Measurements from ENCODE around the gene NKX6-2. TPM values are rescaled to one million over a fixed set of nuclear protein-coding genes. Genes with fewer than 3 reads are reported as not detected.
"Not testable (repeated sequence)": the region's sequence is repeated elsewhere in the genome, so short reads cannot be mapped to it uniquely, and the experiment has no call there.

Gene NKX6-2
- total RNA-seq, 1 experiment from 2014 or later = not detected

DNA sequence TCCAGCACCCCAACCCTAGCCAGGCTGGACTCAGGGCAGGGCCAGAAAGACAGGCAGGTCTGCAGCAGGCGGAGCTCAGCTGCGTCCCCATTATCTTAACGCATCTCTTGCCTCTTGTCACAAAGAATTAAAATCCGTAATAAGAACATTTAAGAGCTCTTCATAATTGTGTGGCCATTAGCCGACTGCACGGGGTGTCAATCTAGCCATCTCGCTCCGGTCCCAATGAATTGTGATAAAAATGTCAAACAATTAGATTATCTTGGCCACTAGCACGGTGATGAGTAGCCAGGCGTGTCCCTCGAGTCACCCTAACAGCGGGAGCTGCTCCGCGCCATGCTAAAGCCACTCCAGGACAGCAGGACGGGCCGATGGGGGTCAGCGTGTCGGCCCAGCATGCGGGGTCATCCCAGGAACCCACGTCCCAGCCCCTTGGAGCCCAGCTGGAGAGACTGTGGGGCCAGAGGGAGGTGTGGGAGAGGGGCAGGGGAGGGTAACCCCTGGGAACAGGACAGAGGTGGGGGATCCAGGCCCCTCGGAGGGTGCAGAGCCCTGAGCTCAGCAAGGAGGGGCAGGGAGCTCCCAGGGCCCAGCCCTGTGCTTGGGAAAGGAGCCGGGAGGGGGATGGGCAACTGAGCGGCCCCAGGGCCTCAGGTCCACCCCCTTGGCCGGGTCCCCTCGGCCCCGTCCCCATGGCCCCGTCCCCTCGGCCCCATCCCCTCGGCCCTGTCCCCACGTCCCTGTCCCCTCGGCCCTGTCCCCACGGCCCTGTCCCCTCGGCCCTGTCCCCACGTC, 17.7 kb upstream of the NKX6-2 start:
- in situ Hi-C loops (cut with HindIII; ENCODE audit: low pct_unique_long_range_greater_than_20kb, low sequenced_read_pairs) = no loop called here
- DNase-seq (ENCODE audit: low read depth) = no peak

DNA sequence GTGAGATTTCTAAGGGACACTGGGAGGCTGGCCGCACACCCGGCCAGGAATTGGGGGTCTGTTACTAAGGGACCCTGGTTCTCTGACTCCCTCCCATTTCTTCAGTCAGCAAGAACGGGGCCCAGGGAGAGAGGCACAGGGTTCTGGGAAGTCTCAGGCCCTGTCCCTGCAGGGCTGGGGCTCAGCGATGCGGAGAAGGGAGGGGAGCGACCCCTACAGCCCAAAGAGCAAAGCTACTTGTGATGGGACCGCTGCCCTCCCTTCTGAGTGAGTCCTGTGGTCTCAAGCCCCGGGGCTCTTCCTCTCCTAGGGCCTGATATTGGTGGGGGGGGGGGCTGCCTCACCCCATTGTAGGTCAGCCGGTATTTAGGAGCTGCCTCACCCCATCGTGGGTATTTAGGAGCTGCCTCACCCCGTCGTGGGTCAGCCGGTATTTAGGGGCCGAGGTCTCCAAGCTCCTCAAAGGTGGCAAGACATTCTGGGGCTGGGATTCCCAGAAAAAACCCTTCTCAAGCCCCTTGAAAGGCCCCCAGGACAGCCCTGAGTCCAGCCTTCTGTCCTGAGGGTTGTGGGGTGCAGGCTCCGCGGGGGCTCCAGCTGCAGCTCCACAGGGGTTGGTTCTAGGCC, 16.9 kb upstream of the NKX6-2 start:
- DNase-seq (ENCODE audit: low read depth) = no peak
- in situ Hi-C loops (cut with HindIII; ENCODE audit: low pct_unique_long_range_greater_than_20kb, low sequenced_read_pairs) = no loop called here

DNA sequence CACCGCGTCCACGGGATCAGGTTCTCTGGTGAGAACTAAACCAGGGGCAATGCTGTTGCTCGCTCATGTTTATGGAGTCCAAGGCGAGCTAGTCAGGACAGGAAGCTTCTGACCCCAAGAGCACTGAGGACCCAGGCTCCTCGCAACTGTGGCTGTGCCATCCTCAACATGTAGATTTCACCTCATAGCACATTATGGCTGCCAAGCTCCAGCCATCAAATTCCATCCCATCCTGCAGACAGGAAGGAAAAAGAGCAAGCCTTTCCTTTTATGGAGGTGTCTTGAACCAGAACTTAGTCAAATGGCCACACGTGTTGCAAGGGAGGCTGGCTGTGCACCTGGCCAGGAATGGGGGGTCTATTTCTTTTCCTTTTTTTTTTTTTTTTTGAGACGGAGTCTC, 16.1 kb upstream of the NKX6-2 start:
- in situ Hi-C loops (cut with HindIII; ENCODE audit: low pct_unique_long_range_greater_than_20kb, low sequenced_read_pairs) = no loop called here
- DNase-seq (ENCODE audit: low read depth) = no peak

DNA sequence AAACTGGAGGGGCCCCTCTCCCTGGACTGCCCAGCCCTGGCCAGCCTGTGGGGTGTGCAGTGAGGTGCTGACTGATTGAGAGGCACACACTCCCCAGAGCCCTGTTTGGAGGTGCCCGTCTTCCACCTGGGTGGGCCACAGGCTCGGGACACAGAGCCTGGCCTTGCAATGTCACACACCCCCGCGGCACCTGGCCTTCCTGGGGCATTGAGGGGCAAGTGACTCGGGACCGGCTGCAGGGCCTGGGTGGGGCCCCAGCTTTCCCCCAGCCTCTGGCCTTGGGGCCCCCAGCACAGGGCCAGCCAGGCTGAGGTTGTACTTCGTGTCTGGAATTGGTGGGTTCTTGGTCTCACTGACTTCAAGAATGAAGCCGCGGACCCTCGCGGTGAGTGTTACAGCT, 13.9 kb upstream of the NKX6-2 start:
- in situ Hi-C loops (cut with HindIII; ENCODE audit: low pct_unique_long_range_greater_than_20kb, low sequenced_read_pairs) = no loop called here

DNA sequence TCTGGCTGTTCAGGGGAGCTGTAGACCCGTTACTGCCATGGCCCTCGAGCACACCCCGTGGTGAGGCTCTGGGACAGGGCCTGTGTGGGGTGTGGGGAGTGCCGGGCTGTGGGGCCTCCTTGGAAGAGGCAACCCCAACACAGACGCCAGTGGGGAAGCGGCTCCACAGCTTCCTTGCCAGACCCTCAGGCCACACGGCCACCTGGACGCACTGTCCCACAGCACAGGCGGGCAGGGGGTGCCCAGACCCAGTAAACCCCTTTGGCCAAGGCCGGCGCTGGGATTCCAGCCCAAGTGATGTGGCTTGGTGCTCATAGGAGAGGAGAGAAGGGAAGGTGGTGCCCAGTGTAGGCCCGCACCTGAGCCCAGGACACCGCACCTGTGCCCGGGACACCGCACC, 12.9 kb upstream of the NKX6-2 start:
- in situ Hi-C loops (cut with HindIII; ENCODE audit: low pct_unique_long_range_greater_than_20kb, low sequenced_read_pairs) = no loop called here

More for the DNA sequence above, 13.9 kb upstream of the NKX6-2 start:
- DNase-seq (ENCODE audit: low read depth) = no peak

DNA sequence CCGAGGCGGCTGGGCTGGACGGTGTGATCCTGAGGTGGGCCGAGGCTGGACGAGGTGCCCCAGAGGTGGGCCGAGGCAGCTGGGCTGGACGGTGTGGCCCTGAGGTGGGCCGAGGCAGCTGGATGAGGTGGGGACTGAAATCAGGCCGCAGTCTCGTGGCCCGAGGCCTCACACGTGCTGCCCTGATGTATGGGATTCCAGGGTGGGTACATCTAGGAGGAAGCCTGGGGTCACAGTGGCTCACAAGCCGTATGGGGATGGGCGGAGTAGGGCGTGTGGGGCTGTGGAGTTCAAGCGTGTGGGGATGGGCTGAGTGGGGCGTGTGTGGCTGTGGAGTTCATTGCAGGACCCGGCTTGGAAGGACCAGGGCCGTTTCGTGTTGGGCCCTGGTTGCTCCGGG, 12.5 kb upstream of the NKX6-2 start:
- no peak for DNase-seq (ENCODE audit: low read depth)
- in situ Hi-C loops (cut with HindIII; ENCODE audit: low pct_unique_long_range_greater_than_20kb, low sequenced_read_pairs) = no loop called here

More for the DNA sequence above, 12.9 kb upstream of the NKX6-2 start:
- no peak for DNase-seq (ENCODE audit: low read depth)

DNA sequence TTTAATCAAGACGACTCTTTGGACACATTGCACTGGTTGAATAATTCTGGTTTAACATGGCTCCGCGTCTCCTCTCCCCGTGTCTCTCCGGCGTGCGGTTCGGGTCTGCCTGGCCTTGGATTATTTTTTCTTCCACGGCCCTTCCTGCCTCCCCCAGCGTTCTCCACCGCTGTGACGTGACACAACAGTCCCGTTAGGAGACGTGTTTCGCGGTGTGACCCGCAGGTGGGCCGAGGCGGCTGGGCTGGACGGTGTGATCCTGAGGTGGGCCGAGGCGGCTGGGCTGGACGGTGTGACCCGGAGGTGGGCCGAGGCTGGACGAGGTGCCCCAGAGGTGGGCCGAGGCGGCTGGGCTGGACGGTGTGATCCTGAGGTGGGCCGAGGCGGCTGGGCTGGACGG, 12.0 kb upstream of the NKX6-2 start:
- in situ Hi-C loops (cut with HindIII; ENCODE audit: low pct_unique_long_range_greater_than_20kb, low sequenced_read_pairs); DNase-seq (ENCODE audit: low read depth): not testable (repeated sequence)

DNA sequence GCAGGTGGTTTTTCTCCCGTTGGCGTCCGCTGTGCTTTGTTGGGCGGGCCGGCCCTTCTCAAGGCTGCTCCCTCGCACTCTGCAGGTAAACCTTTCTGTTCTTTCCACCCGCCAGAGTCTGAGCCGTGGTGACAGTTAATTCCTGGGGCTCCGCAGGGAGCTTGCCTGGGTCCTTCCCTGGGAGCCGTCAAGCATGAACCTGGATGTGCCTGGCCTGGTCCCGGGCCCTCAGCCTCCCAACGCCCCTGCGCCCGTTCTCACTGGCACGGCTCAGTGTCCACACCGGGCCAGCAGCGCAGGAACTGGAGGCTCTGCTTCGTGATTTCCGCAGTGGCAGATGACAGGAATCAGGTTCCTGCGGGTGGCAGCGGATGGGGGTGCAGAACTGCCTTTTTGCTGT, 10.9 kb upstream of the NKX6-2 start:
- in situ Hi-C loops (cut with HindIII; ENCODE audit: low pct_unique_long_range_greater_than_20kb, low sequenced_read_pairs) = no loop called here
- no peak for DNase-seq (ENCODE audit: low read depth)

DNA sequence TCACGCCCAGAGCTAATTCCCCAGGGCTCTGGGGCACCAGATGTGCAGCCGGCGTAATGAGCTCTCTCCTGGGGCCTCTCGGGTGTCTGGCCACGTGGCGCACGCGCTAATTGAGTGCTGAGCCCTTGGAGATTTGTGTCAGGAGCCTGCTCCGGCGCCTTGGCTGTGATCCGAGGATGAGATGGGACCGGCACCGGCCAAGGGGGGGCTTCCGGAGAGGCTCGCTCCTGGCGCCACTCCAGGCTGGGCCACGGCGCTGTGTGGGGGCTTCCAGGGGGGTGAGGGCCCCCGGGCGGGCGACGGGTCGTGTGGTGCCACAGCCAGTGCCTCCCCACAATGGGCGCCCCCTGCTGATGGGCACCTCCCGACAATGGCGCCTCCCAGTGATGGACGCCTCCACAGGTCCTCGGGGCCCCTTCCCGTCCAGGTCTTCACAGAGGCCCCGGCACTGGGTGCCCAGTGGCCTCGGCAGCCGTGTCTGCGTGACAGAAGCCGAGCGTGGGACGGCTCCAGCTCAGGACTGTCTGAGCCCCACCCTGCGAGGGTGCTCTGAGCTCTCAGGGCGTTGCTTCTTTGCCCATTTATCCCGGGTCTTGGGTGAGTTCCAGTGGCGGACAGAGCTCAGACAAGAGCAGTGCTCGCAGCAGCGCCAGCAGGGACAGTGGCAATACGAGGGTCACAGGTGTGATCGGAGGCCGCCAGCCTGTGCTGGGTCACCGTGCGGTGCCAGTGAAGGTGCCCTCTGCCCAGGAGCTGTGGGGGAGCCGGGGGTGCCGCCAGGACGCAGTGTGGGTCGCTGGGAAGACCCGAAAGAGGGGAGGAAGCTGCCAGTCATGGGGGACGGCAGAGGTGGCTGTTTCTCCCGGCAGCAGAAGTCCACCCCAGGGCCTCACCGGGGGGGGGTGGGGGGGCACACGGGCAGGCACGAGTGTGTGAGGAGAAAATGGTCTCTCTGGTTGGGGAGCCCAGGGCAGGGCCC, 8.2 kb upstream of the NKX6-2 start:
- in situ Hi-C loops (cut with HindIII; ENCODE audit: low pct_unique_long_range_greater_than_20kb, low sequenced_read_pairs) = no loop called here
- no peak for DNase-seq (ENCODE audit: low read depth)

DNA sequence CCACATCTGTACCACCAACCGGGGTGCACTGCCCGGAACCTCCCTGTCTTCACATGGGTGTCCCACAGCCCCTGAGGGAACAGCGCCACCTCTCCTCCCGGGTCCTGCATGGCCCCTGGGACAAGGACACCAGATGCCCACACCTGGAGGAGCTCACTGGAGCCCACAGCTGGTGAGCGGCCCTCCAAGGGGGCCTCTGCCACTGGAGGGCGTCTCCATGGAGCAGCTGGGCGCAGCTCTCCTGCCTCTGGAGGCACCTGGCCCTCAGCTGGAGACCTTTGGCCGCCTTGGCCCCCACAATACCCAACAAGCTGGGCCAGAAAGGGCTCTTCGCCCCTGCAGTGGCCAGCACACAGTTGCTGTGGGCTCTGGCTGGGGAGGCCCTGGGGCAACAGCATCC, 7.3 kb upstream of the NKX6-2 start:
- DNase-seq (ENCODE audit: low read depth) = no peak
- in situ Hi-C loops (cut with HindIII; ENCODE audit: low pct_unique_long_range_greater_than_20kb, low sequenced_read_pairs) = no loop called here

DNA sequence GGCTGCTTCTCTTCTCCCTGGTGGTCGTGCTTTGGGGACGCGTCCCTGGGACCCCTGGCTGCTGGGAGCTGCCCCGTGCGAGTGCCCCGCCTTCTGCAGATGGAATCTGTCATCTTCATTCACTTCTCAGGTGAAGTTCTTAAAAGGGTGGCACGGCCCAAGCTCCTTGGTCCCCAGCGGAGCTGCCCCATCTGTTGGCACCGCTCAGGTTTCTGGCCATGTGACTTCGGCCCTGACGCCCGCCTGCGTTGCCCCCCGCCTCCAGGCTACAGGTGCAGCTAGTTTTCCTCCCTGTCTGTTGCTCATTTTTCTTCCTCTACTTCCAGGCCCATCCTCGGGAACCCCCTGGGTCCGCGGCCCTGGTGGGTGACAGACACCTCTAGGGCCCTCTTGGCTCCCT, 6.8 kb upstream of the NKX6-2 start:
- DNase-seq (ENCODE audit: low read depth) = no peak
- in situ Hi-C loops (cut with HindIII; ENCODE audit: low pct_unique_long_range_greater_than_20kb, low sequenced_read_pairs) = no loop called here

DNA sequence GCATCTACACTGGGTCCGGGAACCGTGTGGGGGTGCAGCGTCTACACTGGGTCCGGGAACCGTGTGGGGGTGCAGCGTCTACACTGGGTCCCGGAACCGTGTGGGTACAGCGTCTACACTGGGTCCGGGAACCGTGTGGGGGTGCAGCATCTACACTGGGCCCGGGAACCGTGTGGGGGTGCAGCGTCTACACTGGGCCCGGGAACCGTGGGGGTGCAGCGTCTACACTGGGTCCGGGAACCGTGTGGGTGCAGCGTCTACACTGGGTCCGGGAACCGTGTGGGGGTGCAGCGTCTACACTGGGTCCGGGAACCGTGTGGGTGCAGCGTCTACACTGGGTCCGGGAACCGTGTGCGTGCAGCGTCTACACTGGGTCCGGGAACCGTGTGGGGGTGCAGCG, 6.2 kb upstream of the NKX6-2 start:
- in situ Hi-C loops (cut with HindIII; ENCODE audit: low pct_unique_long_range_greater_than_20kb, low sequenced_read_pairs); DNase-seq (ENCODE audit: low read depth): not testable (repeated sequence)

DNA sequence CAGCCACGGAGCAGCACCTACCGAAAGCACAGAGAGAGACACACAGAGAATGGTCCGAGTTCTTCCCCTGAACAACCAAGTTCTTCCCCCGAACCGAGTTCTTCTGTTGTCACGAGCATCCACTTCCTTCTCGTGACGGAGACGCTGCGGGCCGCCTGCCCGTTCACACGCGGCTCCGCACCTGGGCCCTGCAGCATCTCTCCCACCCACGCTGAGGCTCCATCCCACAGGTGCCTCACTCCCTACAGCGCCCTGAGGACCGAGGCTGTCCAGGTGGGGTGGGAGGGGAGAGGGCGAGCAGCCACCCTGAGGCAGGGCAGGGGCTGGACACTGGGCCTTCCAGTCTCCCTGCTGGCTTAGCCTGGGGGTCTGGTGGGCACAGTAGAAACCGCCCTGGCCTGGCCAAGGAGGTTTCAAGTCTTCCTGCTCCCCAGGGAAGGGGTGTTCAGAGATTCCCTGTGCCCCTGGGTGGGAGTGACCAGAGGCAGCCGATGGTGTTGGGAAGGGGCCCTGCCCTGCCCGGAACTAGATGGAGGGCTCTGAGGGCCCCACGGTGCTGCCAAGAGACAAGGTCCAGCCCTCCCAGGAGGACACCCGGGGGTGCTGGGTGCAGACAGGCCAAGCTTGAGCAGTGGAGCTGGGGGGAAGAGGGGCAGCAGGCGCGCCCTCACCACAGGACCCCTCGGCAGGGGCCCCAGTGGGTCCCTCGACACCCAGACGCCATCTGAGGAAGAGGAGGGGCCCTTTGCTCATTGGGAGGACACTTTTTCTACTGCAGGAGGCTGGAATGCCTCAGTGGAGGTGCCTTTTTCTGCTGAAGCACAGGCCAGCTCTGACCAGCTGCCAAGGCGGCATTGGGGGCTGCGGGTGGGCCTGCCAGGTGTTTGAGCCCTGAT, 5.2 kb upstream of the NKX6-2 start:
- DNase-seq (ENCODE audit: low read depth) = no peak
- in situ Hi-C loops (cut with HindIII; ENCODE audit: low pct_unique_long_range_greater_than_20kb, low sequenced_read_pairs) = no loop called here

DNA sequence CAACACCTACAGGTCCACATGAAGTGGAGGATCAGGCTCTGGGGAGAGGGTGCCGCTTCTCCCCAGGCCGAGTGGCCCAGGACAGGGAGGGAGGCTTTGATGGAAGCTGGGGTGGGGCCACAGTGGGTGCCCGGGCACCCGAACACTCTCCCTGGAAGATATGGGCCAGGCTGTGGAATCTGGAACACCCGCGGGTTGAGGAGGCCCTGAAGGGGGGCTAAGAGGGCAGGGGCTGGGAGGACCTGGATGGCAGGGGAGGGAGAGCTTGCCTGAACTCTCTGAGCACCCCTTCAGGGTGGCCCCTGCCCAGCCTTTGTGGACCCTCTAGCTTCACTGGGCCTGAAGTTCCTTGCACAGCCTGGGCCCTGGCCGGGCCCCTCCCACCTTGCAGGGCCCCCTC, 4.5 kb upstream of the NKX6-2 start:
- in situ Hi-C loops (cut with HindIII; ENCODE audit: low pct_unique_long_range_greater_than_20kb, low sequenced_read_pairs) = no loop called here
- no peak for DNase-seq (ENCODE audit: low read depth)

DNA sequence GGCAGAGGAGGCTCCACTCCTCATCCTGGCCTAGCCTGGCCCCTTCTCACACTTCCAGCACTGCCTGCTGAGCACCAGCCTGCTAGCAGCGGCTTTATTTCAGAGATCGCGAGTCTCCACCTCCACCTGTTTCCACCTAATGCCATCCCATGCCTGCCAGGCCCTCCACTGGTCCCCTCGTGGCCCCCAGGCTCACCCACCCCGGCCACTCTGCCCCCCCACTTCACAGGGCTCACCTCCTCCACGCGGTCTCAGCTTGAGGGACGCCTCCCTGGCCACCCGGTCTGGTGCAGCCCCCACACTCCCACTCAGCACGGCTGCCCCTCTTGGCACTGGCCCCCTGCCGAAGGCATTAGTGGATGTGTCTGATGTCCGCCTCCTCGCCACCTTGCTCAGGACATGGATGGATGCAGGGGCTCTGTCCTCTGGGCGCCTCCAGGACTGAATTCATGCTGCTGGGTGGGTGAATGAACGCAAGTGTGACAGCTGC, 3.8 kb upstream of the NKX6-2 start:
- in situ Hi-C loops (cut with HindIII; ENCODE audit: low pct_unique_long_range_greater_than_20kb, low sequenced_read_pairs) = no loop called here
- DNase-seq (ENCODE audit: low read depth) = no peak

DNA sequence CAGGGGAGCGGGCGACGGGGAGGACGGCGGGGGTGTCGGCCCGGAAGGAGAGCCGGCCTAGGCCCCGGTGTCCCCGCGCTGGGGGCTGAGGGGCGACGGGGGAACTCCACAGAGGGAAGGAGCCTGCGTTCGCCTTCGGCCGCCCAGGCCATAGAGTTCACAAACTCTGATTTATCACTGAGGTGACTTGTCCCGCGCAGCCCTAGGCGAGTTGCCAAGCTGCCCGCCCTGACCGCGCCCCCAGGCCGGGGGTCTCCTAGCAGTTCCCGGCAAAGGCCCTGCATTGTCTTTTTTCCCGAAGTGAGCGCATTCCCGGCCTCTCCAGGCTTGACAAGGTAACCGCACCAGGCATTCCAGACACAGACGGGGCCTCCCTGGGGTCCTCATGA, 2.9 kb upstream of the NKX6-2 start:
- in situ Hi-C loops (cut with HindIII; ENCODE audit: low pct_unique_long_range_greater_than_20kb, low sequenced_read_pairs) = no loop called here
- no peak for DNase-seq (ENCODE audit: low read depth)

DNA sequence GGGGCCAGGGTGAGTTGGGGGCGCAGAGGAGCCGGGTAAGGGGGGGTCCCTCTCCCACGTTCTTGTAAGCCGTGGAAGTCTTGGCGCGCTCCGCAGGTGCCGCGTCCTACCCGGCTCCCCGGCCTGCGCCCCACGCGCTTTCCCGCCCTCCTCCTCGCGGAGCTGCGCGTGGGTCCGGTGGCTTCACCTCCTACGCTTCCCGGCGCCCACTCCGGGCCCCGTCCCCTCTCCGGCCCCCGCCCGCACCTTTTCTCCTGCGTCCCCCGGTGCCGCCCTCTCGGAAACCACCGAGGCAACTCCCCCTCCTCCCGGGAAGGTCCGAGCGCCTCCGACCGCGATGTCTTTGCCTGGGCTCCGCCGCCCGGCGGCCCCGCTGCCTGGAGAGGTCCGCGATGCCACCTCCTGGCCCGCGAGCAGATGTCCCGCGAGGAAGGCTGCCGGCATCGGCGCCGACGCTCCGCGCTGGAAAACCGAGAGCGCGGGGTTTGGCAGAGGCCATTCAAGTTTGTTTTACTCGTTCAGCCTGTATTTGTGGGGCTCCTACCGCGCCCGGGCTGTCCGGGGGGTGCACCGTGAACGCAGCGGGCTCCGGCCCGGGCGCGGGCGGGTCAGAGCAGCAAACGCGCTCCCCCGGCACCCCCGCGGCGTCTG, 2.4 kb upstream of the NKX6-2 start:
- no peak for DNase-seq (ENCODE audit: low read depth)
- in situ Hi-C loops (cut with HindIII; ENCODE audit: low pct_unique_long_range_greater_than_20kb, low sequenced_read_pairs) = no loop called here

Measured in Caki2 (cell line).